ENCODE results near the gene DLX3. TPM values are rescaled to one million over a fixed set of nuclear protein-coding genes. Genes with fewer than 3 reads are reported as not detected.

DLX3 gene
- total RNA-seq, 1 donor from 2014 or later, result not detected

- peak overlapping the region; percentile 30 for H3K27ac ChIP-seq (replicated peaks)
- no peaks in the 10 kb centered on the region for H3K9me3 ChIP-seq (replicated peaks)
- H3K4me1 ChIP-seq, result peaks cover 27% of the 10 kb centered on the region
- peak; percentile 97 for TF ChIP-seq CTCF (IDR thresholded peaks at IDR 0.05; ENCODE audit: borderline replicate concordance)
- peak; percentile 84 for DNase-seq
- no peaks in the 10 kb centered on the region for H3K36me3 ChIP-seq
- intact Hi-C loops (cut with micrococcal nuclease), result loop anchor here (5.0 kb wide), 1 partner anchor 60 kb away; no protein-coding TSS in a partner anchor
- H3K4me3 ChIP-seq, result peak overlapping the region; percentile 46
- peaks cover 23% of the 10 kb centered on the region for H3K27me3 ChIP-seq (ENCODE audit: low read depth)
Observed at GRCh38 chr17:50026837-50027171, 31.8 kb upstream of the DLX3 start.

- Histone ChIP-seq H3K27ac (replicated peaks) (no peak overlapping the region), H3K4me1 (peaks cover 27% of the 10 kb centered on the region), H3K4me3 (no peak overlapping the region), H3K27me3 (ENCODE audit: low read depth) (peaks cover 23% of the 10 kb centered on the region), H3K36me3 (no peaks in the 10 kb centered on the region), H3K9me3 (replicated peaks) (no peaks in the 10 kb centered on the region)
- intact Hi-C loops (cut with micrococcal nuclease), result loop anchor here (5.0 kb wide), 1 partner anchor 61 kb away; no protein-coding TSS in a partner anchor
- TF ChIP-seq CTCF (IDR thresholded peaks at IDR 0.05; ENCODE audit: borderline replicate concordance), result no peak
- DNase-seq, result no peak
Observed at GRCh38 chr17:50026046-50026675, 31.1 kb upstream of the DLX3 start.

- DNase-seq, result no peak
- Histone ChIP-seq H3K27me3 (ENCODE audit: low read depth) (peaks cover 23% of the 10 kb centered on the region), H3K36me3 (no peaks in the 10 kb centered on the region), H3K9me3 (replicated peaks) (no peaks in the 10 kb centered on the region), H3K4me3 (no peak overlapping the region), H3K27ac (replicated peaks) (no peak overlapping the region), H3K4me1 (peaks cover 27% of the 10 kb centered on the region)
- intact Hi-C loops (cut with micrococcal nuclease), result loop anchor here (5.0 kb wide), 1 partner anchor 62 kb away; no protein-coding TSS in a partner anchor
- TF ChIP-seq CTCF (IDR thresholded peaks at IDR 0.05; ENCODE audit: borderline replicate concordance), result no peak
Observed at GRCh38 chr17:50024808-50025207, 29.8 kb upstream of the DLX3 start.

GRCh38 chr17:50023520-50023919 lies 28.5 kb upstream of the DLX3 start:
- DNase-seq, result no peak
- intact Hi-C loops (cut with micrococcal nuclease), result no loop called here
- no peaks in the 10 kb centered on the region for H3K9me3 ChIP-seq (replicated peaks)
- no peaks in the 10 kb centered on the region for H3K36me3 ChIP-seq
- no peak overlapping the region for H3K27ac ChIP-seq (replicated peaks)
- peaks cover 15% of the 10 kb centered on the region for H3K27me3 ChIP-seq (ENCODE audit: low read depth)
- TF ChIP-seq CTCF (IDR thresholded peaks at IDR 0.05; ENCODE audit: borderline replicate concordance), result no peak
- H3K4me3 ChIP-seq, result no peak overlapping the region
- H3K4me1 ChIP-seq, result peaks cover 32% of the 10 kb centered on the region

GRCh38 chr17:50022463-50023130 lies 27.6 kb upstream of the DLX3 start:
- no peak overlapping the region for H3K4me3 ChIP-seq
- H3K27me3 ChIP-seq (ENCODE audit: low read depth), result peaks cover 7% of the 10 kb centered on the region
- no peaks in the 10 kb centered on the region for H3K36me3 ChIP-seq
- intact Hi-C loops (cut with micrococcal nuclease), result no loop called here
- H3K27ac ChIP-seq (replicated peaks), result peak overlapping the region; percentile 35
- DNase-seq, result no peak
- peaks cover 28% of the 10 kb centered on the region for H3K4me1 ChIP-seq
- H3K9me3 ChIP-seq (replicated peaks), result no peaks in the 10 kb centered on the region
- TF ChIP-seq CTCF (IDR thresholded peaks at IDR 0.05; ENCODE audit: borderline replicate concordance), result no peak
